OCI-LY3 (cell line): Measurements from ENCODE around the gene KLHL40.

Experiments used
- H2AFZ ChIP-seq: fragments of 200-600, 300-600 bp; shearing (Covaris generic); 2 replicates; pipeline ENCODE4 v1.6.0; 2014; ENCODE audit warnings: antibody characterized with exemption, low read depth, low read length
- H3K27ac ChIP-seq: fragments of 200-600, 300-600 bp; sonication (generic); 2 replicates; pipeline ENCODE4 v1.5.1; 2014; ENCODE audit warnings: mild to moderate bottlenecking, low read length, moderate library complexity, mixed read lengths
- H3K27me3 ChIP-seq: fragments of 200-600, 300-600 bp; sonication (generic); 2 replicates; pipeline ENCODE4 v1.6.1; 2014; ENCODE audit warnings: low read depth, low read length, mixed read lengths
- H3K36me3 ChIP-seq: fragments of 200-600, 300-600 bp; sonication (generic); replicated peaks from 2 replicates; pipeline ENCODE3; 2014; ENCODE audit warnings: low read depth, low read length, mixed read lengths
- H3K4me1 ChIP-seq: fragments of 300-600, 200-600 bp; sonication (generic); 2 replicates; pipeline ENCODE4 v1.6.1; 2014; ENCODE audit warnings: low read length, mixed read lengths
- H3K4me2 ChIP-seq: fragments of 200-600, 300-600 bp; sonication (generic); 2 replicates; pipeline ENCODE4 v1.6.1; 2014; ENCODE audit warnings: low read length, mixed read lengths
- H3K4me3 ChIP-seq: fragments of 300-600, 200-600 bp; sonication (generic); 2 replicates; pipeline ENCODE4 v1.5.1; 2014; ENCODE audit warnings: antibody characterized with exemption, mild to moderate bottlenecking, low read length, moderate library complexity
- H3K79me2 ChIP-seq: fragments of 300-600, 200-600 bp; shearing (Covaris generic); 2 replicates; pipeline ENCODE4 v1.6.1; 2014; ENCODE audit warnings: mild to moderate bottlenecking, low read length, mixed read lengths
- H3K9ac ChIP-seq: fragments of 300-600, 200-600 bp; shearing (Covaris generic); 2 replicates; pipeline ENCODE4 v1.6.0; 2014; ENCODE audit warnings: mild to moderate bottlenecking, low read length, moderate library complexity
- H3K9me3 ChIP-seq: fragments of 200-600, 300-600 bp; shearing (Covaris generic); 2 replicates; pipeline ENCODE4 v1.6.1; 2014; ENCODE audit warnings: low read length, mixed read lengths; ENCODE audit not compliant: insufficient read depth
- H4K20me1 ChIP-seq: fragments of 200-600, 300-600 bp; sonication (generic); 2 replicates; pipeline ENCODE4 v1.6.1; 2016; ENCODE audit warnings: low read length, mixed read lengths; ENCODE audit not compliant: insufficient read depth
- EZH2phosphoT487 ChIP-seq: fragments of 200-600 bp; shearing (Covaris generic); IDR thresholded peaks from 2 replicates; pipeline ENCODE4 v1.6.1; 2018; ENCODE audit warnings: antibody characterized with exemption, mixed run types, low read depth
- TF ChIP-seq, protein P1 (sequence below): fragments of 200-600, 300-600 bp; sonication (generic); IDR thresholded peaks from 2 replicates; pipeline ENCODE4 v1.5.1; 2014; ENCODE audit warnings: antibody characterized with exemption, low read length, low read depth

KLHL40 gene

DNA sequence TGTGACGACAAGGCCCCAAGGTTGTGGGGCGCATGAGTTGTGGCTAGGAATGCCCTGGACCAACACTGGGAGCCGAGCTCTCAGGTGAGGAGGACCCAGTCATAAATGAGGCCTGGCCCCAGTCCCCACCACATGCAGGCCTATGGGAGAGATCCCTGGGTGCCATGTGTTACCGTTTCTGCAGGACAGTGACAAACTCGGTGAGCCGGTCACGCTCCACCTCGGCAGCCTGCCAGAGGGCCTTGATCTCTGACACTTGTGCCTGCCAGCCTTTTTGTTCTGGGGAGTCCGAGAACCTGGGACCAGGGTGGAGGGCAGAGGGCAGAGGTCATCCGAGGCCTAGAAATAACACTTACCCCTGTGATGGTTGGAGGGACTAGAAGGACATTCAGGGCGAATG lies 45.0 kb downstream of the KLHL40 start:
- H3K36me3 ChIP-seq = no peaks in the 10 kb centered on the region
- TF ChIP-seq, protein P1, sequence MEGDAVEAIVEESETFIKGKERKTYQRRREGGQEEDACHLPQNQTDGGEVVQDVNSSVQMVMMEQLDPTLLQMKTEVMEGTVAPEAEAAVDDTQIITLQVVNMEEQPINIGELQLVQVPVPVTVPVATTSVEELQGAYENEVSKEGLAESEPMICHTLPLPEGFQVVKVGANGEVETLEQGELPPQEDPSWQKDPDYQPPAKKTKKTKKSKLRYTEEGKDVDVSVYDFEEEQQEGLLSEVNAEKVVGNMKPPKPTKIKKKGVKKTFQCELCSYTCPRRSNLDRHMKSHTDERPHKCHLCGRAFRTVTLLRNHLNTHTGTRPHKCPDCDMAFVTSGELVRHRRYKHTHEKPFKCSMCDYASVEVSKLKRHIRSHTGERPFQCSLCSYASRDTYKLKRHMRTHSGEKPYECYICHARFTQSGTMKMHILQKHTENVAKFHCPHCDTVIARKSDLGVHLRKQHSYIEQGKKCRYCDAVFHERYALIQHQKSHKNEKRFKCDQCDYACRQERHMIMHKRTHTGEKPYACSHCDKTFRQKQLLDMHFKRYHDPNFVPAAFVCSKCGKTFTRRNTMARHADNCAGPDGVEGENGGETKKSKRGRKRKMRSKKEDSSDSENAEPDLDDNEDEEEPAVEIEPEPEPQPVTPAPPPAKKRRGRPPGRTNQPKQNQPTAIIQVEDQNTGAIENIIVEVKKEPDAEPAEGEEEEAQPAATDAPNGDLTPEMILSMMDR = no peak
- TF ChIP-seq EZH2phosphoT487 = no peak
- H4K20me1 ChIP-seq = no peaks in the 10 kb centered on the region
- H3K9ac ChIP-seq = no peak overlapping the region
- no peak overlapping the region for H3K27ac ChIP-seq
- H3K4me1 ChIP-seq = peaks cover 13% of the 10 kb centered on the region
- no peak overlapping the region for H3K4me3 ChIP-seq
- H2AFZ ChIP-seq = no peak overlapping the region
- no peak overlapping the region for H3K4me2 ChIP-seq
- H3K79me2 ChIP-seq = no peaks in the 10 kb centered on the region
- peaks cover 6% of the 10 kb centered on the region; the same call in 1 of the 2 replicates for H3K27me3 ChIP-seq
- H3K9me3 ChIP-seq = no peaks in the 10 kb centered on the region

DNA sequence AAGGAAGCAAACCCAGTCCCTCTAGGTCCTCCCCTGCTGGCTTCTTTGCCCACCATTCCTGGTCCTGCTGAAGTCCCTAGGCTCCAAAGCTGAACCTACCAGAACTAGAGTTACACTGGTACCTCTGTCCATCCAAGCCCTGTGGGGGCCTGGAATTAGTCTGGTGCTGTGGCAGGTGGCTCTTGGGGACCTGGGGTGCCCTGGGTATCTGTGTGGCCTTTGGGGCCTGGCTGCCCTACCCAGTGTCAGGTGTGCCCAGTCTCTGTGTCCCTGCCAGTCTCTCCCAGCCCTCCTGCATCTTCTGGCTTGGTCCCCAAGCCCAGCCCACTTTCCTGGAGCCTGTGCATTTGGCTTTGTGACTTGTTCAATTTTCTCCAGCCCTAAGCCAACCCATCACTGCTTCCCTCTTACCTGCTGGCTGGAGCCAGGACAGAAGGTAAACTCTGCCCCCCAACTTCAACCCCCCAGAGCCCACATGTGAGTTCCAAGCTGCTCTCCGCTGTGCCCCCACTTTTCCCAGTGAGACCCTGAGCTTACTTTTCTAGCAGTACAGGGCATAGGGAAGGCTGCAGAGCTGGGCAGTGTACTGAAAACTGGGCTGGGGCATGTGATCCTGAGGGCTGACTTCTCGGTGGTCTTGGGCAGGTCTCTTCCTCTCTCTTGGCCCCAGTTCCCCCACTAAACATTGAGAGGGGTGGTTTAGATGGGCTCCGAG lies 45.5 kb downstream of the KLHL40 start:
- H2AFZ ChIP-seq = peak overlapping the region; percentile 84
- no peak overlapping the region for H3K4me3 ChIP-seq
- H3K9me3 ChIP-seq = no peaks in the 10 kb centered on the region
- H3K4me2 ChIP-seq = peak overlapping the region; percentile 38
- H3K27me3 ChIP-seq = peaks cover under 1% of the 10 kb centered on the region; the same call in 1 of the 2 replicates
- no peaks in the 10 kb centered on the region for H4K20me1 ChIP-seq
- H3K4me1 ChIP-seq = peaks cover 13% of the 10 kb centered on the region
- no peak overlapping the region for H3K27ac ChIP-seq
- H3K36me3 ChIP-seq = no peaks in the 10 kb centered on the region
- no peak for TF ChIP-seq EZH2phosphoT487
- TF ChIP-seq, protein P1 = no peak
- no peaks in the 10 kb centered on the region for H3K79me2 ChIP-seq
- no peak overlapping the region for H3K9ac ChIP-seq

DNA sequence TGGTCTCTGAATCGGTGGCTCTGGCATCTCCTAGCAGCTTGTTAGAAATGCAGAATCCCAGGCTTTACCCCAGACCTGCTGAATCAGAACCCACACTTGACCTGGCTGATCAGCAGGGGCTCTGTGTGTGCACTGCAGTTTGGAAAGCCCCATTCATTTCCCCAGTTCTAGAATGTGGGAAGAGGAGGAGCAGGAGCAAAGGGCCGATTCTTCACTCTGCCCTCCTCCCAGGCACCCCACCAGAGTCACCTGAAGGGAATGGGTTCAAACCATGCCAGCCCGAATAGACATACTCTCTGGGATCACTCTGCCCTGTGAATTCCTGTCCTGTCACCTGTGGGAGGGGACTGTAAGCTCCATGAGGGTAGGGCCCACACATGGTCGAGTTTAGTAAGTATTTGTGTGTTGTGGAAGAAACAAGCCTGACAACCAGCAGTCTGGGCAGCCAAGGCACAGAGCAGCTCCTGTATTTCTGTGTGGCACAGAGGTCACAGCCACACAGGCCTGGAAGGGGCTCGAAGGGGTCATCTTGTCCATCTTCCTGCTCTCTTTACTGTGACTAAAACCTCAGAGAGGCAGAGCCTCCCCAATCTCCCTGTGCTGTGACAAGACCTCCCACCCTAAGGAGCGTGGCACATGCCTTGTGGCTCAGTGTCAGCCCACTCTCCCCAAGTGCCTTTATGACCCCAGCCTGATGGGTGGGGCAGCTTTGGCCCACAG lies 46.3 kb downstream of the KLHL40 start:
- H3K9me3 ChIP-seq = no peaks in the 10 kb centered on the region
- TF ChIP-seq, protein P1 = no peak
- TF ChIP-seq EZH2phosphoT487 = no peak
- no peaks in the 10 kb centered on the region for H3K79me2 ChIP-seq
- no peaks in the 10 kb centered on the region for H3K27me3 ChIP-seq
- H3K4me1 ChIP-seq = peaks cover 13% of the 10 kb centered on the region
- no peak overlapping the region for H3K4me3 ChIP-seq
- H2AFZ ChIP-seq = peak overlapping the region; percentile 84
- no peaks in the 10 kb centered on the region for H4K20me1 ChIP-seq
- H3K27ac ChIP-seq = no peak overlapping the region
- no peaks in the 10 kb centered on the region for H3K36me3 ChIP-seq
- H3K9ac ChIP-seq = no peak overlapping the region
- peak overlapping the region; percentile 38 for H3K4me2 ChIP-seq

DNA sequence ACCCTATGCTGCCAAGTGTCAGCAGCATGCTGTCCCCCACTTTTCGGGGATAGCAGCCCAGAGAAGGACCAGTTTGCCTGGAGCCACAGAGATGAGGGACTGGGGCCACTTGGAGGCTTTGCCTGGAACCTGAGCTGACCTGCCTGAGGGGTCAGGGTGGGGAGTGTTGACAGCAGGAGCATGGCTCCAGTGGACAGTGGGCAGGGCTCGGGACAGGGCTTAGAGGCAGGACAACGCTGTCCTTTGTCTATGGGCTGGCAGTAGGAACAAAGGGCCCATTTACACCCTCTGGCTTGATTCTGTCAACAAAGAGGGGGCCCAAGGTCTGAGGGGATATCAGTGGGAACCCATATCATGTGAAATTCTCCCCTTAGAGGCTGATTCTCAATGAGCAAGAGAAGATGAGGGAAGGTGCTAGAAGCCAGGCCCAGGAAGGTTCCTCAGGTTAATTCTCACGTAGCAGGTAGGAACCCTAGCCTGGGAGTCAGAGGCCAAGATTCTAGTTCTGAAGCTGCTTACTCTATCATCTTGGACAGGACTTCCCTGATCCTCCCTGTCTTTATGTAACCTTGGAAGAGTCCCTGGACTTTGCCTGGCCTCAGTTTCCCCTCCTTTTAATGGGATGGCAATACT lies 47.0 kb downstream of the KLHL40 start:
- H3K9ac ChIP-seq = no peak overlapping the region
- no peaks in the 10 kb centered on the region for H3K79me2 ChIP-seq
- no peaks in the 10 kb centered on the region for H3K27me3 ChIP-seq
- TF ChIP-seq, protein P1 = no peak
- H3K4me2 ChIP-seq = no peak overlapping the region
- peak overlapping the region; percentile 84; the same call in 1 of the 2 replicates for H2AFZ ChIP-seq
- H3K4me1 ChIP-seq = peaks cover 13% of the 10 kb centered on the region
- no peaks in the 10 kb centered on the region for H4K20me1 ChIP-seq
- H3K9me3 ChIP-seq = no peaks in the 10 kb centered on the region
- H3K36me3 ChIP-seq = no peaks in the 10 kb centered on the region
- no peak overlapping the region for H3K27ac ChIP-seq
- no peak overlapping the region for H3K4me3 ChIP-seq
